Parathyroid adenoma (tissue), 2 donors: ENCODE data around the gene INSRR.

ENCODE experiments used
- H2AFZ ChIP-seq: fragments of 300-600 bp; sonication (generic); one replicate; pipeline ENCODE4 v1.7.0; 2017; ENCODE audit warnings: antibody characterized with exemption, mild to moderate bottlenecking
- H3K27ac ChIP-seq: fragments of 300-600 bp; sonication (generic); one replicate; pipeline ENCODE4 v1.7.0; 2017
- H3K27me3 ChIP-seq: fragments of 300-600 bp; sonication (generic); one replicate; pipeline ENCODE4 v1.7.0; 2017; ENCODE audit warnings: low read length; ENCODE audit not compliant: control insufficient read depth, insufficient read depth
- H3K36me3 ChIP-seq: fragments of 300-600 bp; sonication (generic); one replicate; pipeline ENCODE4 v1.7.0; 2017; ENCODE audit warnings: low read length; ENCODE audit not compliant: control insufficient read depth, insufficient read depth
- H3K4me1 ChIP-seq: fragments of 300-600 bp; sonication (generic); one replicate; pipeline ENCODE4 v1.7.0; 2017; ENCODE audit warnings: control low read depth
- H3K4me2 ChIP-seq: fragments of 300-600 bp; sonication (generic); one replicate; pipeline ENCODE4 v1.7.0; 2017; ENCODE audit warnings: low read length
- H3K4me3 ChIP-seq: fragments of 300-600 bp; sonication (generic); one replicate; pipeline ENCODE4 v1.7.0; 2017; ENCODE audit warnings: low read depth, low read length
- H3K79me2 ChIP-seq: fragments of 300-600 bp; sonication (generic); one replicate; pipeline ENCODE4 v1.7.0; 2017; ENCODE audit warnings: control low read depth
- H3K9ac ChIP-seq: fragments of 300-600 bp; sonication (generic); one replicate; pipeline ENCODE4 v1.7.0; 2017; ENCODE audit warnings: mild to moderate bottlenecking
- H3K9me3 ChIP-seq: fragments of 300-600 bp; sonication (generic); one replicate; pipeline ENCODE4 v1.7.0; 2017; ENCODE audit warnings: low read length; ENCODE audit not compliant: control insufficient read depth
- CTCF ChIP-seq: fragments of 300-600 bp; sonication (generic); IDR thresholded peaks from one replicate; pipeline ENCODE4 v1.7.0; 2017; ENCODE audit warnings: antibody characterized with exemption, mild to moderate bottlenecking
- donor health status: primary hyperparathyroidism.

INSRR gene

GRCh38 chr1:156846643-156847042, 12.3 kb downstream of the INSRR start:
- Histone ChIP-seq H3K79me2 (no peaks in the 10 kb centered on the region), H3K36me3 (no peaks in the 10 kb centered on the region), H3K27ac (no peak overlapping the region), H3K9me3 (no peaks in the 10 kb centered on the region), H3K4me1 (no peaks in the 10 kb centered on the region), H3K4me2 (no peak overlapping the region), H3K9ac (no peak overlapping the region), H2AFZ (no peak overlapping the region), H3K4me3 (no peak overlapping the region), H3K27me3 (no peaks in the 10 kb centered on the region)
- no peak for TF ChIP-seq CTCF

- no peak overlapping the region for H2AFZ ChIP-seq
- H3K79me2 ChIP-seq: no peaks in the 10 kb centered on the region
- no peaks in the 10 kb centered on the region for H3K9me3 ChIP-seq
- H3K27me3 ChIP-seq: no peaks in the 10 kb centered on the region
- no peak overlapping the region for H3K9ac ChIP-seq
- no peak overlapping the region for H3K27ac ChIP-seq
- no peak overlapping the region for H3K4me2 ChIP-seq
- TF ChIP-seq CTCF: no peak
- H3K36me3 ChIP-seq: no peaks in the 10 kb centered on the region
- no peaks in the 10 kb centered on the region for H3K4me1 ChIP-seq
- no peak overlapping the region for H3K4me3 ChIP-seq
These were observed 12.9 kb downstream of the INSRR start for GRCh38 chr1:156845953-156846545.

GRCh38 chr1:156845055-156845952, 13.6 kb downstream of the INSRR start:
- Histone ChIP-seq H3K4me3 (no peak overlapping the region), H3K4me1 (no peaks in the 10 kb centered on the region), H2AFZ (no peak overlapping the region), H3K27ac (no peak overlapping the region), H3K9me3 (no peaks in the 10 kb centered on the region), H3K27me3 (no peaks in the 10 kb centered on the region), H3K36me3 (no peaks in the 10 kb centered on the region), H3K79me2 (no peaks in the 10 kb centered on the region), H3K4me2 (no peak overlapping the region), H3K9ac (no peak overlapping the region)
- no peak for TF ChIP-seq CTCF

GRCh38 chr1:156844638-156845037, 14.3 kb downstream of the INSRR start:
- no peaks in the 10 kb centered on the region for H3K9me3 ChIP-seq
- no peaks in the 10 kb centered on the region for H3K36me3 ChIP-seq
- H3K27me3 ChIP-seq: no peaks in the 10 kb centered on the region
- no peaks in the 10 kb centered on the region for H3K4me1 ChIP-seq
- no peak overlapping the region for H3K9ac ChIP-seq
- H3K27ac ChIP-seq: no peak overlapping the region
- H3K4me2 ChIP-seq: no peak overlapping the region
- H2AFZ ChIP-seq: no peak overlapping the region
- H3K79me2 ChIP-seq: no peaks in the 10 kb centered on the region
- no peak for TF ChIP-seq CTCF
- H3K4me3 ChIP-seq: no peak overlapping the region
